ENCODE measurements around the gene TKFC. TPM values are rescaled to one million over a fixed set of nuclear protein-coding genes. Genes with fewer than 3 reads are reported as not detected.

The TKFC gene
- total and polyA plus RNA-seq, 9 of the 15 experiments (the other 6 are each of a cell fraction or from before 2014, with no cell fraction given), result 2.0 to 61.7 (median 28.5) TPM

DNA sequence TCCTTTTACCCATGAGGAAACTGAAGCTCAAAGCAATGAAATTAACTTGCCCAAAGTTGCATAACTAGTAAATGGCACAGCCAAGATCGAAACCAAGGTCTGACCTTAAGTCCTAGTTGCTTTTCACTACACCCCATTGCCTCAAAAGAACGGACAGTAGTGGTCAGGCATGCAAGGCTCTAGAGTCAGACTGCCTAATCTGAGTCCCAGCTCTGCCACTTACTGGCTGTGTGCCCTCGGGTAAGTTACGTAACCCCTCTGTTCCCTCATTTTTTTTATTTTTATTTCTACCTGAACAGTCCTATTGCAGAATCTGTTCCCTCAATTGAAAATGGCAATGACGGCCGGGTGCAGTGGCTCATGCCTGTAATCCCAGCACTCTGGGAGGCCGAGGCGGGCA lies 19.0 kb downstream of the TKFC start:
- no peak for FAIRE-seq
- Histone ChIP-seq H4K20me1 (replicated peaks; ENCODE audit: control insufficient read depth, insufficient read depth, low read length) (no peaks in the 10 kb centered on the region), H3K9me1 (ENCODE audit: control insufficient read depth, insufficient read depth, low read length) (peaks cover 3% of the 10 kb centered on the region), H3K4me2 (ENCODE audit: insufficient read depth, low read length) (no peak overlapping the region), H3K27ac (ENCODE audit: extremely low read depth, low read depth, low read length) (no peak overlapping the region), H3K4me3 (no peak overlapping the region), H3K4me1 (replicated peaks in 1 of 2; ENCODE audit: control insufficient read depth in 2 of 2, insufficient read depth in 2 of 2, low read length in 2 of 2) (peaks cover 30% of the 10 kb centered on the region in 2 experiments), H3K79me2 (ENCODE audit: control insufficient read depth, insufficient read depth, low read length) (no peaks in the 10 kb centered on the region; the same call in 2 of the 3 replicates), H3K9ac (ENCODE audit: insufficient read depth in 1 of 2, low read depth in 2 of 2, low read length in 2 of 2) (no peak overlapping the region), H3K36me3 (ENCODE audit: control insufficient read depth, insufficient read depth, low read length) (peaks cover 72% of the 10 kb centered on the region; the same call in 2 of the 3 replicates), H2AFZ (ENCODE audit: low read depth, low read length) (no peak overlapping the region), H3K27me3 (ENCODE audit: control insufficient read depth in 2 of 2, insufficient read depth in 2 of 2, low read length in 2 of 2) (no peaks in the 10 kb centered on the region), H3K9me3 (replicated peaks; ENCODE audit: control insufficient read depth, insufficient read depth, low read depth, low read length) (no peaks in the 10 kb centered on the region)
- ATAC-seq, result no peak
- BruUV-seq (replicated peaks), result no TSS peak
- DNase-seq (ENCODE audit: extremely low read depth in 1 of 4, low spot score in 3 of 4), result no peak
- ChIA-PET POLR2A (interaction anchor here (0.8 to 1.2 kb wide), 2 partner anchors 9 to 17 kb away, joined by 3 read pairs; partner anchors contain the start of gene CYB561A3), CTCF (ENCODE audit: low intra/inter-chr PET ratio) (no interaction called here)
- no peak for TF ChIP-seq ZNF239 (CRISPR knock-in tag; IDR thresholded peaks at IDR 0.05)
- peak; percentile 55; the same call in 1 of the 2 replicates for TF ChIP-seq BCOR (IDR thresholded peaks at IDR 0.05)
- TF ChIP-seq RAD21 (CRISPR knock-in tag; conservative IDR thresholded peaks at IDR 0.05 in 1 of 2, IDR thresholded peaks at IDR 0.05 in 1 of 2), result no peak
- TF ChIP-seq RBM25 (IDR thresholded peaks at IDR 0.05; ENCODE audit: low read depth, low read length, severe bottlenecking), result peak; percentile 51
- peak; percentile 41 for TF ChIP-seq CEBPB (tag; IDR thresholded peaks at IDR 0.05)
- intact Hi-C loops (cut with micrococcal nuclease), result no loop called here
- in situ Hi-C loops (cut with MboI), result no loop called here
- 84% methylated on average over 8 of the region's 8 CpGs for WGBS (ENCODE audit: insufficient coverage, low coverage, missing lambda C conversion rate)

Measured in K562 (cell line).